ENCODE data around the gene RUSC2. TPM values are rescaled to one million over a fixed set of nuclear protein-coding genes. Genes with fewer than 3 reads are reported as not detected.

RUSC2 gene
- total and polyA plus RNA-seq, 2 of the 13 experiments (the other 11 are each of a cell fraction or from before 2014, with no cell fraction given) = 2.8 to 3.3 TPM

DNA sequence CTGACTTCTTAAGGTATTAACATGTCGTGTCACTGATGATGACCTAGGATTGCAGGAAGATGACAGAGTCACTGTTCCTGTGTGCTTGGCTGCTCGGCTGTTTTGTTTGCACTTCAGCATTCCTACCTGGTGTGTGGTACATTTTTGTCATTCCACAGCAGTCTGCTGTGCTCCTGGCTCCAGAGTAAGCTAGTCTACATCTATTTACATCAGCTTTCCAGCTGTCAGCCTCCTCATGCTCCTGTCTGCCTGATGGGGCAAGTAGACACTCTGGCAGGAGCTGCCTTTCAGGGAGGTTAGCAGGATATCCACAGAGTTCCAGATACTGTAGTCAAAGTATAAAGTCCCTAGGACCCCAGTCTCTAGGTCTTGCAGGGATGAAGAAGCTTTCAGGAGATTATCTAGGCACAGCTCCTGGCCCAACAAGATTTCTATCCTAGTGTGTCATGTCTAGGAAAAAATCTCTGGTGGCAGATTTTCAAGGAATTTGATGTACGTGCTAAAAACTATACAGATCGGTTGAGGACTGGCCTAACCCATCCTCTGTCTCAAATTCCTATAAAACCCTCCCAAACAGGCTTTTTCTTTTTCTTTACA is 28.4 kb downstream of the RUSC2 start (continued):
- TF ChIP-seq, protein P1, sequence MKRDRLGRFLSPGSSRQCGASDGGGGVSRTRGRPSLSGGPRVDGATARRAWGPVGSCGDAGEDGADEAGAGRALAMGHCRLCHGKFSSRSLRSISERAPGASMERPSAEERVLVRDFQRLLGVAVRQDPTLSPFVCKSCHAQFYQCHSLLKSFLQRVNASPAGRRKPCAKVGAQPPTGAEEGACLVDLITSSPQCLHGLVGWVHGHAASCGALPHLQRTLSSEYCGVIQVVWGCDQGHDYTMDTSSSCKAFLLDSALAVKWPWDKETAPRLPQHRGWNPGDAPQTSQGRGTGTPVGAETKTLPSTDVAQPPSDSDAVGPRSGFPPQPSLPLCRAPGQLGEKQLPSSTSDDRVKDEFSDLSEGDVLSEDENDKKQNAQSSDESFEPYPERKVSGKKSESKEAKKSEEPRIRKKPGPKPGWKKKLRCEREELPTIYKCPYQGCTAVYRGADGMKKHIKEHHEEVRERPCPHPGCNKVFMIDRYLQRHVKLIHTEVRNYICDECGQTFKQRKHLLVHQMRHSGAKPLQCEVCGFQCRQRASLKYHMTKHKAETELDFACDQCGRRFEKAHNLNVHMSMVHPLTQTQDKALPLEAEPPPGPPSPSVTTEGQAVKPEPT (CRISPR knock-in tag; IDR thresholded peaks at IDR 0.05; ENCODE audit: low read depth) = no peak
- TF ChIP-seq BCL6 (CRISPR knock-in tag; IDR thresholded peaks at IDR 0.05) (peak; percentile 79), SMARCC2 (IDR thresholded peaks at IDR 0.05) (peak; percentile 50; the same call in 1 of the 2 replicates), ZNF431 (CRISPR knock-in tag; IDR thresholded peaks at IDR 0.05; ENCODE audit: borderline replicate concordance, low read depth) (no peak), ZNF136 (CRISPR knock-in tag; IDR thresholded peaks at IDR 0.05; ENCODE audit: low read depth) (no peak), GPN1 (CRISPR knock-in tag; IDR thresholded peaks at IDR 0.05; ENCODE audit: borderline replicate concordance) (no peak), TMF1 (CRISPR knock-in tag; IDR thresholded peaks at IDR 0.05; ENCODE audit: low read depth) (no peak), SSRP1 (CRISPR knock-in tag; IDR thresholded peaks at IDR 0.05) (0 out of 2 replicates have a peak, but pooled peaks have one; percentile 59), TEAD3 (CRISPR knock-in tag; optimal IDR thresholded peaks at IDR 0.05; ENCODE audit: borderline replicate concordance) (peak; percentile 100), ZNF790 (CRISPR knock-in tag; IDR thresholded peaks at IDR 0.05; ENCODE audit: borderline replicate concordance) (no peak), FOSL2 (CRISPR knock-in tag; IDR thresholded peaks at IDR 0.05) (peak; percentile 99), ATF7-NPFF (CRISPR knock-in tag; IDR thresholded peaks at IDR 0.05; ENCODE audit: low read depth) (no peak), JDP2 (CRISPR knock-in tag; IDR thresholded peaks at IDR 0.05; ENCODE audit: borderline replicate concordance) (no peak), MBD4 (IDR thresholded peaks at IDR 0.05; ENCODE audit: borderline replicate concordance, low read length) (no peak)
- TF ChIP-seq, protein P2, sequence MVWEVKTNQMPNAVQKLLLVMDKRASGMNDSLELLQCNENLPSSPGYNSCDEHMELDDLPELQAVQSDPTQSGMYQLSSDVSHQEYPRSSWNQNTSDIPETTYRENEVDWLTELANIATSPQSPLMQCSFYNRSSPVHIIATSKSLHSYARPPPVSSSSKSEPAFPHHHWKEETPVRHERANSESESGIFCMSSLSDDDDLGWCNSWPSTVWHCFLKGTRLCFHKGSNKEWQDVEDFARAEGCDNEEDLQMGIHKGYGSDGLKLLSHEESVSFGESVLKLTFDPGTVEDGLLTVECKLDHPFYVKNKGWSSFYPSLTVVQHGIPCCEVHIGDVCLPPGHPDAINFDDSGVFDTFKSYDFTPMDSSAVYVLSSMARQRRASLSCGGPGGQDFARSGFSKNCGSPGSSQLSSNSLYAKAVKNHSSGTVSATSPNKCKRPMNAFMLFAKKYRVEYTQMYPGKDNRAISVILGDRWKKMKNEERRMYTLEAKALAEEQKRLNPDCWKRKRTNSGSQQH (CRISPR knock-in tag; IDR thresholded peaks at IDR 0.05; ENCODE audit: low read depth) = no peak
- TF ChIP-seq, protein P3, sequence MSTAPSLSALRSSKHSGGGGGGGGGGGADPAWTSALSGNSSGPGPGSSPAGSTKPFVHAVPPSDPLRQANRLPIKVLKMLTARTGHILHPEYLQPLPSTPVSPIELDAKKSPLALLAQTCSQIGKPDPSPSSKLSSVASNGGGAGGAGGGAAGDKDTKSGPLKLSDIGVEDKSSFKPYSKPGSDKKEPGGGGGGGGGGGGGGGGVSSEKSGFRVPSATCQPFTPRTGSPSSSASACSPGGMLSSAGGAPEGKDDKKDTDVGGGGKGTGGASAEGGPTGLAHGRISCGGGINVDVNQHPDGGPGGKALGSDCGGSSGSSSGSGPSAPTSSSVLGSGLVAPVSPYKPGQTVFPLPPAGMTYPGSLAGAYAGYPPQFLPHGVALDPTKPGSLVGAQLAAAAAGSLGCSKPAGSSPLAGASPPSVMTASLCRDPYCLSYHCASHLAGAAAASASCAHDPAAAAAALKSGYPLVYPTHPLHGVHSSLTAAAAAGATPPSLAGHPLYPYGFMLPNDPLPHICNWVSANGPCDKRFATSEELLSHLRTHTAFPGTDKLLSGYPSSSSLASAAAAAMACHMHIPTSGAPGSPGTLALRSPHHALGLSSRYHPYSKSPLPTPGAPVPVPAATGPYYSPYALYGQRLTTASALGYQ (CRISPR knock-in tag; IDR thresholded peaks at IDR 0.05) = peak; percentile 31; the same call in 1 of the 2 replicates
- TF ChIP-seq, protein P4, sequence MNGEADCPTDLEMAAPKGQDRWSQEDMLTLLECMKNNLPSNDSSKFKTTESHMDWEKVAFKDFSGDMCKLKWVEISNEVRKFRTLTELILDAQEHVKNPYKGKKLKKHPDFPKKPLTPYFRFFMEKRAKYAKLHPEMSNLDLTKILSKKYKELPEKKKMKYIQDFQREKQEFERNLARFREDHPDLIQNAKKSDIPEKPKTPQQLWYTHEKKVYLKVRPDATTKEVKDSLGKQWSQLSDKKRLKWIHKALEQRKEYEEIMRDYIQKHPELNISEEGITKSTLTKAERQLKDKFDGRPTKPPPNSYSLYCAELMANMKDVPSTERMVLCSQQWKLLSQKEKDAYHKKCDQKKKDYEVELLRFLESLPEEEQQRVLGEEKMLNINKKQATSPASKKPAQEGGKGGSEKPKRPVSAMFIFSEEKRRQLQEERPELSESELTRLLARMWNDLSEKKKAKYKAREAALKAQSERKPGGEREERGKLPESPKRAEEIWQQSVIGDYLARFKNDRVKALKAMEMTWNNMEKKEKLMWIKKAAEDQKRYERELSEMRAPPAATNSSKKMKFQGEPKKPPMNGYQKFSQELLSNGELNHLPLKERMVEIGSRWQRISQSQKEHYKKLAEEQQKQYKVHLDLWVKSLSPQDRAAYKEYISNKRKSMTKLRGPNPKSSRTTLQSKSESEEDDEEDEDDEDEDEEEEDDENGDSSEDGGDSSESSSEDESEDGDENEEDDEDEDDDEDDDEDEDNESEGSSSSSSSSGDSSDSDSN (CRISPR knock-in tag; IDR thresholded peaks at IDR 0.05) = no peak
- TF ChIP-seq, protein P5, sequence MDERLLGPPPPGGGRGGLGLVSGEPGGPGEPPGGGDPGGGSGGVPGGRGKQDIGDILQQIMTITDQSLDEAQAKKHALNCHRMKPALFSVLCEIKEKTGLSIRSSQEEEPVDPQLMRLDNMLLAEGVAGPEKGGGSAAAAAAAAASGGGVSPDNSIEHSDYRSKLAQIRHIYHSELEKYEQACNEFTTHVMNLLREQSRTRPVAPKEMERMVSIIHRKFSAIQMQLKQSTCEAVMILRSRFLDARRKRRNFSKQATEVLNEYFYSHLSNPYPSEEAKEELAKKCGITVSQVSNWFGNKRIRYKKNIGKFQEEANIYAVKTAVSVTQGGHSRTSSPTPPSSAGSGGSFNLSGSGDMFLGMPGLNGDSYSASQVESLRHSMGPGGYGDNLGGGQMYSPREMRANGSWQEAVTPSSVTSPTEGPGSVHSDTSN (CRISPR knock-in tag; IDR thresholded peaks at IDR 0.05) = 0 out of 2 replicates have a peak, but pooled peaks have one; percentile 33
- TF ChIP-seq, protein P6, sequence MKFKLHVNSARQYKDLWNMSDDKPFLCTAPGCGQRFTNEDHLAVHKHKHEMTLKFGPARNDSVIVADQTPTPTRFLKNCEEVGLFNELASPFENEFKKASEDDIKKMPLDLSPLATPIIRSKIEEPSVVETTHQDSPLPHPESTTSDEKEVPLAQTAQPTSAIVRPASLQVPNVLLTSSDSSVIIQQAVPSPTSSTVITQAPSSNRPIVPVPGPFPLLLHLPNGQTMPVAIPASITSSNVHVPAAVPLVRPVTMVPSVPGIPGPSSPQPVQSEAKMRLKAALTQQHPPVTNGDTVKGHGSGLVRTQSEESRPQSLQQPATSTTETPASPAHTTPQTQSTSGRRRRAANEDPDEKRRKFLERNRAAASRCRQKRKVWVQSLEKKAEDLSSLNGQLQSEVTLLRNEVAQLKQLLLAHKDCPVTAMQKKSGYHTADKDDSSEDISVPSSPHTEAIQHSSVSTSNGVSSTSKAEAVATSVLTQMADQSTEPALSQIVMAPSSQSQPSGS (CRISPR knock-in tag; IDR thresholded peaks at IDR 0.05) = peak; percentile 67; the same call in 1 of the 2 replicates
